KMS-11 (cell line): Measurements from ENCODE around the gene DMWD.

Source experiments
- H2AFZ ChIP-seq: fragments of 200-600 bp; sonication (generic); 2 replicates; pipeline ENCODE4 v1.6.1; 2016; ENCODE audit warnings: antibody characterized with exemption, mixed run types, low read depth
- H3K27ac ChIP-seq: fragments of 200-600 bp; sonication (generic); 2 replicates; pipeline ENCODE4 v1.6.1; 2016; ENCODE audit warnings: mild to moderate bottlenecking, mixed run types
- H3K27me3 ChIP-seq: fragments of 200-600 bp; sonication (generic); 2 replicates; pipeline ENCODE4 v1.6.1; 2017; ENCODE audit warnings: mild to moderate bottlenecking, low read depth, mixed run types, moderate library complexity; ENCODE audit not compliant: insufficient read depth
- H3K36me3 ChIP-seq: fragments of 200-600 bp; sonication (generic); 2 replicates; pipeline ENCODE4 v1.6.1; 2017; ENCODE audit warnings: mild to moderate bottlenecking, mixed run types; ENCODE audit not compliant: insufficient read depth
- H3K4me1 ChIP-seq: fragments of 200-600 bp; sonication (generic); 2 replicates; pipeline ENCODE4 v1.6.1; 2016; ENCODE audit warnings: mild to moderate bottlenecking, low read depth, mixed run types; ENCODE audit not compliant: poor library complexity, severe bottlenecking
- H3K4me2 ChIP-seq: fragments of 200-600 bp; sonication (generic); 2 replicates; pipeline ENCODE4 v1.7.0; 2016; ENCODE audit warnings: mild to moderate bottlenecking, mixed run types
- H3K4me3 ChIP-seq: fragments of 200-600 bp; sonication (generic); IDR thresholded peaks from 2 replicates; pipeline ENCODE4 v1.6.1; 2017; ENCODE audit warnings: low read depth, low read length, mixed read lengths; ENCODE audit not compliant: insufficient read depth
- H3K79me2 ChIP-seq: fragments of 200-600 bp; sonication (generic); 2 replicates; pipeline ENCODE4 v1.6.1; 2016; ENCODE audit warnings: low read depth, mixed run types; ENCODE audit not compliant: insufficient read depth
- H3K9ac ChIP-seq: fragments of 200-600 bp; sonication (generic); 2 replicates; pipeline ENCODE4 v1.6.1; 2016; ENCODE audit warnings: mild to moderate bottlenecking, mixed run types
- H4K20me1 ChIP-seq: fragments of 200-600 bp; sonication (generic); 2 replicates; pipeline ENCODE4 v1.6.1; 2016; ENCODE audit warnings: mild to moderate bottlenecking, mixed run types; ENCODE audit not compliant: insufficient read depth
- TF ChIP-seq, protein P1 (sequence below): fragments of 200-600 bp; sonication (generic); conservative IDR thresholded peaks from 2 replicates; pipeline ENCODE4 v1.6.1; 2017; ENCODE audit warnings: low read depth, mild to moderate bottlenecking, antibody characterized with exemption, low read length, moderate library complexity, mixed read lengths

Gene DMWD

DNA sequence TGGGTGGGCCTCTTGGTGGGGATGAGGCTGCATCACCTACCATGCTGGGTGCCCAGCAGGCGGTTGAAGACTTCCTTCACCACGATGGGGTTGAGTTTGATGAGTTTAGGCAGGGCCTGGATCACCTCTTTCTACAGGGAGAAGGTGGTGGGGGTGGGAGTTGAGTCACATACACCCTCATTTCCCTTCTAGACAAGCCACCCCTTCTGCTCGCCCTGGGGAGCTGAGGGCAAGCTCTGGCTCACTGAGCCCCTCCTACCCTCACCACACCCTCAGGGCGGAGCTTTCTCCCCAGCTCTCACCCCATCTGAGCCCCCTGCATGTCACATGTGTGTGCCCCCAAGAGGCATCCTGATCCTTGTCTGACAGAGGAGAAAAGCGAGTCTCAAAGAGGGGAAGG lies 30.1 kb upstream of the DMWD start:
- Histone ChIP-seq H3K4me1 (peaks cover 40% of the 10 kb centered on the region), H3K4me3 (no peak overlapping the region), H4K20me1 (no peaks in the 10 kb centered on the region), H3K9ac (no peak overlapping the region), H3K79me2 (no peaks in the 10 kb centered on the region), H3K4me2 (no peak overlapping the region), H3K36me3 (no peaks in the 10 kb centered on the region), H2AFZ (no peak overlapping the region), H3K27me3 (no peaks in the 10 kb centered on the region), H3K27ac (no peak overlapping the region)
- TF ChIP-seq, protein P1, sequence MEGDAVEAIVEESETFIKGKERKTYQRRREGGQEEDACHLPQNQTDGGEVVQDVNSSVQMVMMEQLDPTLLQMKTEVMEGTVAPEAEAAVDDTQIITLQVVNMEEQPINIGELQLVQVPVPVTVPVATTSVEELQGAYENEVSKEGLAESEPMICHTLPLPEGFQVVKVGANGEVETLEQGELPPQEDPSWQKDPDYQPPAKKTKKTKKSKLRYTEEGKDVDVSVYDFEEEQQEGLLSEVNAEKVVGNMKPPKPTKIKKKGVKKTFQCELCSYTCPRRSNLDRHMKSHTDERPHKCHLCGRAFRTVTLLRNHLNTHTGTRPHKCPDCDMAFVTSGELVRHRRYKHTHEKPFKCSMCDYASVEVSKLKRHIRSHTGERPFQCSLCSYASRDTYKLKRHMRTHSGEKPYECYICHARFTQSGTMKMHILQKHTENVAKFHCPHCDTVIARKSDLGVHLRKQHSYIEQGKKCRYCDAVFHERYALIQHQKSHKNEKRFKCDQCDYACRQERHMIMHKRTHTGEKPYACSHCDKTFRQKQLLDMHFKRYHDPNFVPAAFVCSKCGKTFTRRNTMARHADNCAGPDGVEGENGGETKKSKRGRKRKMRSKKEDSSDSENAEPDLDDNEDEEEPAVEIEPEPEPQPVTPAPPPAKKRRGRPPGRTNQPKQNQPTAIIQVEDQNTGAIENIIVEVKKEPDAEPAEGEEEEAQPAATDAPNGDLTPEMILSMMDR: no peak

DNA sequence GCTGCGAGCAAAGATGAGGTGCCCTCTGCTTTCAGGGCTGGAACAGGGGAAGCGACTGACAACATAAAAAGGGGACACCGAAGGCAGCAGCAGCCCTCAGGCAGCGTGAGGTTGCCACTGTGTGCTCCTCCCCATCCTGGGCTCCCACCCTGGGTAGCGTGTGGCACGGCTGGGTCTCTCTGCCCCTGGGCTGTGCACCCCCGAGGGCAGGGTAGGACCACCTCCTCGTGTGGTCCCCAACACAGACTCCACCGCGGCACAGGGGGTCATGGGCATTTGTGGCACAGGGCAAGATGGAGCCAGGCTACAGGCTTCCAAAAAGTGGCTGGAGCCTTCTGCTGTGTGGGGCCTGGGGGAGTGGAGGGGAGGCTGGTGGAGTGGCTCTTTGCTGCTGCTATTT lies 28.9 kb upstream of the DMWD start:
- H3K4me2 ChIP-seq: no peak overlapping the region
- H4K20me1 ChIP-seq: no peaks in the 10 kb centered on the region
- no peak overlapping the region for H3K4me3 ChIP-seq
- no peak overlapping the region for H3K9ac ChIP-seq
- no peaks in the 10 kb centered on the region for H3K36me3 ChIP-seq
- H2AFZ ChIP-seq: no peak overlapping the region
- TF ChIP-seq, protein P1: no peak
- H3K27me3 ChIP-seq: no peaks in the 10 kb centered on the region
- no peaks in the 10 kb centered on the region for H3K79me2 ChIP-seq
- H3K27ac ChIP-seq: no peak overlapping the region
- peaks cover 40% of the 10 kb centered on the region for H3K4me1 ChIP-seq

DNA sequence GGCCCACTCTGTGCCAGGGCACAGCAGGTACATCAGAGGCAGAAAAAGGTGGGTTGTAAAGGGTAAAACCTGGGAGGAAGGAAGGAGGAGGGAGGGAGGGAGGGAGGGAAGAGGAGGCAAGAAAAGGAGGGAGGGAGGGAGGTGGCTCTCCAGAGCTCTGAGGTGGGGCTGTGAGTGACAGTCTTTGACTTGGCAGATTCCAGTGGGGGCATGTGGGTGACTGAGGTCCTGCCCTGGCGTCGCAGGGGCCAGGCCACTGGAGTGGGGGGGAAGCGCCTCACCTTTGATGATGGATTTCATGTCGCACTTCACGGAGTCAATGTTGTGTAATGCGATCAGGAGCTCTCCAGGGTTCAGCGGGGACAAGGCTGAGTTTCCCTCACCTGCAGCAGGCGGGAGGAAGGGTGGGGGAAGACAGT lies 28.5 kb upstream of the DMWD start:
- TF ChIP-seq, protein P1: no peak
- Histone ChIP-seq H2AFZ (no peak overlapping the region), H3K9ac (no peak overlapping the region), H4K20me1 (no peaks in the 10 kb centered on the region), H3K4me2 (no peak overlapping the region), H3K79me2 (no peaks in the 10 kb centered on the region), H3K4me1 (peaks cover 37% of the 10 kb centered on the region), H3K4me3 (no peak overlapping the region), H3K36me3 (no peaks in the 10 kb centered on the region), H3K27ac (no peak overlapping the region), H3K27me3 (no peaks in the 10 kb centered on the region)

DNA sequence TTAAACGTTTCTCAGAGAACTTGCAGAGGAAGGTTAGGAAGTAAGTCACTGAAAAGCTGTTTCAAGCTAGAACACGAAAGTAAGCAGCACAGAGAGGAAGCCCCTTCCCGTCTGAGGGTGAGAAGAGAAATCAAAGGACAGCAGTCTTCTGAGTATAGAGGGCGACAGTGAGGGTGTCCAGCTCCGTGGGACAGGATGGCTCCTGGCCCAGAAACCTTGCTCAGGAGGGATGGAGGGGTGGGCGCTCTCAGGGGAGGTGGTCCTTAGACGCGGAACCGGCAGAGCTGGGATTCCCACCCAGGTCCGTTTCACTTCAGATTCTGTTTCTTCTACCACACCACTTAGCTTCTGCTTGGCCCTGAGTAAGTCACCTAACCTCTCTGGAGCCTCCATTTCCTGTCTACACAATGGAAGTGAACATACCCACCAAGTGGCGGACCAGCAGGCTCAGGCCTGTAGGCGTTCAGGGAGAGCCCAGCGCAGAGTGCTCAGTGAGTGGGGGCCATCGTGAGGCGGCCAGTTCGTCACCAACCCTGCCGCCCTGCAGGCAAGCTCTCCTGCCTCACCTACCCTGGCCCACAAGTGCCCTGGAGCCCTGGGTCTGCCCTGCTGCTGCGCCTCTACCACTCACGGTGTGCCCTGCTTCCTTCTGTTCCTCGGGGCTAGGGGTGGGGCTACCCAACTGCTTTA lies 27.9 kb upstream of the DMWD start:
- Histone ChIP-seq H3K36me3 (no peaks in the 10 kb centered on the region), H3K79me2 (no peaks in the 10 kb centered on the region), H3K4me1 (peaks cover 36% of the 10 kb centered on the region), H2AFZ (no peak overlapping the region), H3K4me2 (no peak overlapping the region), H3K9ac (no peak overlapping the region), H3K27me3 (no peaks in the 10 kb centered on the region), H3K4me3 (no peak overlapping the region), H3K27ac (no peak overlapping the region), H4K20me1 (no peaks in the 10 kb centered on the region)
- TF ChIP-seq, protein P1: no peak
